Motor neuron (in vitro differentiated cells): Measurements from ENCODE around the gene GRIN1. TPM values are rescaled to one million over a fixed set of nuclear protein-coding genes. Genes with fewer than 3 reads are reported as not detected.
"Not testable (repeated sequence)": the region's sequence is repeated elsewhere in the genome, so short reads cannot be mapped to it uniquely, and the experiment has no call there.

Source experiments
- ATAC-seq, 8 experiments: fragments of 200-7000 bp; cut with Tn5 transposase; replicated peaks in 6 of 8; 2 replicates each; pipeline ENCODE4 v1.8.0; 2021; ENCODE audit warnings: mild to moderate bottlenecking in 8 of 8, moderate library complexity in 8 of 8
- H3K27ac ChIP-seq, 2 donors: fragments of 250-450 bp; sonication (Bioruptor Pico); 2 replicates each; pipeline ENCODE4 v1.9.0; 2021; ENCODE audit warnings: antibody characterized with exemption in 2 of 2, mild to moderate bottlenecking in 2 of 2, moderate library complexity in 1 of 2
- H3K4me1 ChIP-seq, 2 donors: fragments of 250-450 bp; sonication (Bioruptor Pico); replicated peaks in 1 of 2; 2 replicates each; pipeline ENCODE4 v1.6.1; 2021; ENCODE audit warnings: antibody characterized with exemption in 2 of 2, mild to moderate bottlenecking in 2 of 2, moderate library complexity in 1 of 2
- H3K4me3 ChIP-seq, 5 donors: fragments of 250-450 bp; sonication (Bioruptor Pico); 2 replicates each; pipeline ENCODE4 v1.9.0; 2021; ENCODE audit warnings: antibody characterized with exemption in 5 of 5, mild to moderate bottlenecking in 5 of 5, moderate library complexity in 4 of 5
- whole genome bisulfite sequencing, 10 experiments: fragments of 450-650 bp; shearing (Covaris generic); methylation state at CpG; one replicate each; pipeline ENCODE4 v1.0.0; 2022; 5-methylcytosine and 5-hydroxymethylcytosine counted together
- in situ Hi-C, 9 experiments: fragments of 400-800 bp; cut with MboI; loops; one replicate each; pipeline ENCODE4 v1.15.0; 2021; ENCODE audit warnings: low sequenced_read_pairs in 9 of 9, low pct_unique_long_range_greater_than_20kb in 2 of 9; ENCODE audit not compliant: unreplicated experiment in 9 of 9
- total RNA-seq, 8 experiments: library from RNA; unstranded; fragments of 300-600 nt; gene quantifications; 2 replicates each; pipeline versions ENCODE4 v1.2.3 to v1.2.4, GENCODE V29; 2022

The GRIN1 gene
- total RNA-seq, 8 experiments from 2014 or later, result 0.20 to 6.0 (median 1.2) TPM

DNA sequence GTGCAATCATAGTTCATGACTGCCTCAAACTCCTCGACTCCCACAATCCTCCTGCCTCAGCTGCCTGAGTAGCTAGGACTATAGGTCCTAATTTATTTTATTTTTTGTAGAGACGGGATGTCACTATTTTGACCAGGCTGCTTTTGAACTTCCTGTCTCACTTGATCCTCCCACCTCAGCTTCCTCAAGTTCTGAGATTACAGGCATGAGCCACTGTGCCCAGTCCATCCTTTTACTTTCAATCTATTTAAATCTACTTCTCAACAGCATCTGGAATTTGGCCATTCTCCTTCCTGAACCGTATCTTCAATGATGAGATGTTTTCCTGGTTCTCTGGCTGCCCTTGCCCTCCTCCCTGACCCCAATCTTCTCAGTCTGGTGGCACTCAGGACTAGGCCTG, 12.2 kb upstream of the GRIN1 start:
- H3K27ac ChIP-seq, result no peak overlapping the region
- H3K4me3 ChIP-seq, result no peak overlapping the region
- in situ Hi-C loops, result no loop called here
- no peak for ATAC-seq
- 60 to 100% (median 80%) methylated on average over 1 to 3 of the region's 3 CpGs; no CpG with 5 or more reads in 4 of the 10 experiments for WGBS, 10 experiments
- H3K4me1 ChIP-seq, result peaks cover 12 to 17% of the 10 kb centered on the region in 2 donors

DNA sequence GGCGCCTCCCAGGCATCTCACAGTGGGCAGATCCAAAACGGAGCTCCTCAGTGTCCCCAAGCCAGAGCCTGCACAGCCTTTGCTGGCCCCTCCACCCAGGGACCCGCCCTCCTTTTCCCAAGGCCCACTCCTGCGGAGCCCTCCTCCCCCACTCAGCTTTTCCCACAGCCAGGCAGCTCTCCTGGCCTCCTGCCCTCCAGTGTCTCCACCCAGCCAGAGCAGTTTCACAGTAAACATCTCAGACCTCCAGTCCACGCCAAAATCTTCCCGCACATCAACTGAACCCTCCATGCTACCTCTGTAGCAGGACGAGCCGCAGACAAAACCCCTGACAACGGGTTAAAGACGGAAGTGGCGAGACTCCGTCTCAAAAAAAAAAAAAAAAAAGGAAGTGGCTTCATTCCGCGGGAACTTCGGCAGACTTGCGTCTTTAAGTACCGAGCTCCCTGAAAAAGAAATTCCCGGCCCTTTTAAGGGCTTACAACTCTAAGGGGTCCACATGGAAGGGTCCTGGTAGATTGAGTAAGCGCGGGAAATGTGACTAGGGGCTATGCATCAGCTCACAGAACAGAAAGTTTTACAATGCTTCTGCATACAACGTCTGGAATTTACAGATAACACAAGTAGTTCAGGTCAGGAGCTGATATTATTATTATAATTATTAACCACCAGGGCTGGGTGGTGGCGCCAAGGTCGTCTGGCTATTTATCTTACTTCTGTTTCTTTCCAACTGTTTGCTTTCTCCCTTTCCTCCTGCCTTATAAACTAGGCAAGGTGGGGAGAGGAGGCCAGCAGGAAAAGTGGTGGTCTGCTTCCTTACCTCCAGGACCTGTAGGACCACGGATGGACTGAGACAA, 11.4 kb upstream of the GRIN1 start:
- peaks cover 10 to 12% of the 10 kb centered on the region in 2 donors for H3K4me1 ChIP-seq
- 33 to 83% (median 66%) methylated on average over 1 to 19 of the region's 24 CpGs for WGBS, 10 experiments
- H3K27ac ChIP-seq, result no peak overlapping the region
- ATAC-seq, result no peak
- no peak overlapping the region for H3K4me3 ChIP-seq
- in situ Hi-C loops, result no loop called here

DNA sequence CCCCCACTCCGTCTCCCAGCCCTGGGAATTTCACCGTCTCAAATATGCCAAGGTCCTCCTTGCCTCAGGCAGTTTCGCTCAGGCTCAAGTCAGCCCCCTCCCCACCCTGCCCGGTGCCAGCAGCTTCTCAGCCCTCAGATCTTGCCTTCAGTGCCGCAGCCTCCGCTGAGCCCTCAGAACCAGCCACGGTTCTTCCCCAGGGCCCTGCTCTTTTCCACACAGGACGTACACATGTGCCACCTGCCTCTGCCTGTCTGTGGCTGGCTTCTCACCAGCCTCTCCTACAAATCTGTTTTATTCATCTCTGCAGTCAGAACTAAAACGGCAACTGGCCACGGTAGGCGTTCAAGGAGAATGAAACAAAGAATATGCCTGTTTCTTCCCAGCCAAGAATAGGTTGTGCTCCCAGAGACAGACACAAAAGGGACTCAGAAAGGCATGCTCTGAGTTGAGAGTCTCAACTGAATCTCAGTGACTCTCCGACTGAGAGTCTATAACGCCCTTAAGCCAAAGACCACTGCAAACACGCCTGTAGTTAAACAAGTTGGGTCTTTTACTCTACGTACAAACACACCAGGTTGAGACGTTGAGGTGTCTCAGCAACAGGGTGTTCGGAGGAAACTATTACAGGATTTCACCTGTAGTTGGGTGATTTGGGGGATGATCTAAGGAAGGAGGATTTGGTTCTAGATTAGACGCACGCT, 10.6 kb upstream of the GRIN1 start:
- no peak overlapping the region for H3K27ac ChIP-seq
- peak overlapping the region; percentile 68 to 96 (median 72) for H3K4me3 ChIP-seq
- peaks cover 10 to 12% of the 10 kb centered on the region in 2 donors for H3K4me1 ChIP-seq
- WGBS, 10 experiments, result 48 to 89% (median 76%) methylated on average over 1 to 11 of the region's 19 CpGs
- ATAC-seq, result no peak
- in situ Hi-C loops, result no loop called here

DNA sequence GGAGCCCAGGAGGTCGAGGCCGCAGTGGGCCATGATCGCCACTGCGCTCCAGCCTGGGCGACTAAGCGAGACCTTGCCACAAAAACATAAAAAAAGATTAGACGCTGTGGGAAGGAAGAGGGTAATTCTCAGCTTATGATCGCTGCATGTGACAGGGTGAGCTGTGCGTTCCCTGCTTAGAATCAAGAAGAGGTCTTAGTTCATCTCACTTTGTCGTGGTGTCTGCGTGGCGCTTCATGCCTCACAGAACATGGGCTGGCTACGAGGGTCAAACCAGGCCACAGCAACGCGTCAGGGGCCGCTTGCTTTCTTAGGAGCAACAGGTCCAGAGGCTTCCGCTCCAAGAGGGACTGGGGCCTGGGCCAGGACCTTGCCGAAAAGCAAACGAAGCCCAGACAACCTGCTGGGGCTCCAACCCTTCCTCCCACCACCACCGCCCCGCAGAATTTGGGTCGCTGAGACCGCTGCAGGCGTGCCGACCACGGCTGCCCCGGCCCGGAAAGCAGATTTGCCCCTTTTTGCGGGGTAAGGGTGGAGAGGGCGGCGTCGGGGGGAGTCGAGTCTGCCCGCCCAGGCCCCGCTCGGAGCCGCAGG, 10.0 kb upstream of the GRIN1 start:
- WGBS, 10 experiments, result 0 to 80% (median 32%) methylated on average over 1 to 27 of the region's 37 CpGs; no CpG with 5 or more reads in 2 of the 10 experiments
- H3K4me1 ChIP-seq, result peaks cover 10 to 12% of the 10 kb centered on the region in 2 donors
- in situ Hi-C loops, result no loop called here
- ATAC-seq, result peak in 1 of 8 experiments; percentile 3
- peak overlapping the region; percentile 68 to 96 (median 72) for H3K4me3 ChIP-seq
- peak overlapping the region; percentile 63 to 84 for H3K27ac ChIP-seq

DNA sequence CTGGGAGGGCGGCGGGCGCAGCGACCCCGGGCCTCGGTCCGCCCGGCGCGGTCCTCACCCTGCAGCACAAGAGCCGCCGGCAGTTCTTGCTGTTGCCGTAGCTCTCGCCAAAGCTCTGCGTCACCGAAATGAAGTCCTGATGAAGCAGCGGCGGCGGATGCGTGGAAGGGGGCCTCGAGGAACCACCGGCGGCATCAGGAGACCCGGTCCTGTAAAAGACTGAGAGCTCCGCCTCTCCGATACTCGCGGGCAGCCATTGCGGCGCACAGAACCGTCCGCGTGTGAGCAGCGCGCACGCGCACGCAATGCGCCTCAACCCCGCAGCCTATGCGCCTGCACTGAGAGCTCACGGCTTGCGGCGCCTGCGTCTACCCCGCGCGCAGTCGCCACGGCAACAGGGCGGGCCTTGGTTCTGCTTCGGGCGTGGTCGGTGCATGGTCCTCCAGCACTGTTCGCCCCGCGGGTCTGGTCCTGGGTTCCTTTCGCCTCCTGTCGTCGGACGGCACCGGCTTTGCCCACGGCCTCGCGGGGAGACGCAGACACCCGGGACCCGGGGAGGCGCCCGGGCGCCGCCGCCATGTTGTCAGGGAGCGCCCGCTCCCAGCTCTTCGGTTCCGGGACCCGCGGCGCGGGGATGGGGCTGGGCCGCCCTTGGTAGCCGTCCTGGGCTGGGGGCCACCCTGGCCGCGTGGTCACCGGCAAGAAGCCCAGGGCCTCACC, 9.3 kb upstream of the GRIN1 start:
- peak overlapping the region; percentile 63 to 84 for H3K27ac ChIP-seq
- H3K4me1 ChIP-seq, result peaks cover 10 to 12% of the 10 kb centered on the region in 2 donors
- 0 to 1% (median 0%) methylated on average over 2 to 29 of the region's 86 CpGs; no CpG with 5 or more reads in 6 of the 10 experiments for WGBS, 10 experiments
- peak overlapping the region; percentile 68 to 96 (median 72) for H3K4me3 ChIP-seq
- in situ Hi-C loops, result no loop called here
- peak; percentile 95 to 99 (median 97) for ATAC-seq

DNA sequence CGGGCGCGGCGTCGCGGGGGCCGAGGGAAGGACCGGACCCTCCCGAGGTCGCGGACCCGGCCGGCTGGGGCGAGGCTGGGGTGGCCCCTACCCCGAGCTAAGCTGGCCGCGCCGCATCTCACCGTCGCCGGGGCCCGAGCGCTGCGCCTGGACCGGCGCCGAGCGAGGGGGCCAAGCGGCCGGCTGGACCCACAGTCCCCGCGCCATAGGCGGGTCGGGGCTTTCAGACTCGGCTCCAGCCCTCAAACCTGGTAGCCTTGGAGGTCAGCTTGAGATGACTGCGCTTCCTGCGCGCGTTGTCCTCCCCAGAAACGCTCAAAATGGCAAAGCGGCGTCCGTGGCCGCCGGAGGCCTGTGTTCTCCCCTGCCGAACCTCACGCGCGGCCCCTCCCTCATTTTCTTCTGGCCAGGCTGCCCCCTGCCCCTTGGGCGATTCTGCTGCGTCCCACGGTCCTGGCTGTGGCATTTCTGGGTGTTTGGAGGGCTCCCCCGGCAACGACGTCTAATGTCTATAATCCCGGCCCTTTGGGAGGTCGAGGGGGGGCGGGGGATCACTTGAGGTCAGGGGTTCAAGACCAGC, 8.7 kb upstream of the GRIN1 start:
- 2 to 5% (median 2%) methylated on average over 11 to 21 of the region's 58 CpGs; no CpG with 5 or more reads in 7 of the 10 experiments for WGBS, 10 experiments
- peak in 2 of 8 experiments; percentile 12 to 16 for ATAC-seq
- H3K27ac ChIP-seq, result peak overlapping the region; percentile 63 to 84
- peak overlapping the region; percentile 68 to 96 (median 72) for H3K4me3 ChIP-seq
- H3K4me1 ChIP-seq, result peaks cover 10 to 12% of the 10 kb centered on the region in 2 donors
- in situ Hi-C loops, result no loop called here

DNA sequence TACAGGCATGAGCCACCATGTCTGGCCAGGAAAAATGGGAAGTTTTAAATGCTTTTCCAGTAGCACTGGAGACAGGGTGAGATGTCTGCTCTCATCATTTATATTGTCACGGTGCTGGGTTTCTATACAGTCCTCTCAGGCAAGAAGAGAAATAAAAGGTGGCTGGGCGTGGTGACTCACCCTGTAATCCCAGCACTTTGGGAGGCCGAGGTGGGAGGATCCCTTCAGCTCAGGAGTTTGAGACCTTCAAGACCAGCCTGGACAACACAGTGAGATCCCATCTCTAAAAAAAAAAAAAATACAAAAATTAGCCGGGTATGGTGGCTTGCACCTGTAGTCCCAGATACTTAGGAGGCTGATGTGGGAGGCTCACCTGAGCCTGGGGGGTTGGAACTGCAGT, 4.8 kb upstream of the GRIN1 start:
- WGBS, 10 experiments, result 17 to 100% (median 72%) methylated on average over 1 to 3 of the region's 4 CpGs; no CpG with 5 or more reads in 1 of the 10 experiments
- H3K4me3 ChIP-seq, result no peak overlapping the region
- peaks cover 12 to 13% of the 10 kb centered on the region in 2 donors for H3K4me1 ChIP-seq
- in situ Hi-C loops, result no loop called here
- ATAC-seq, result no peak
- H3K27ac ChIP-seq, result no peak overlapping the region

DNA sequence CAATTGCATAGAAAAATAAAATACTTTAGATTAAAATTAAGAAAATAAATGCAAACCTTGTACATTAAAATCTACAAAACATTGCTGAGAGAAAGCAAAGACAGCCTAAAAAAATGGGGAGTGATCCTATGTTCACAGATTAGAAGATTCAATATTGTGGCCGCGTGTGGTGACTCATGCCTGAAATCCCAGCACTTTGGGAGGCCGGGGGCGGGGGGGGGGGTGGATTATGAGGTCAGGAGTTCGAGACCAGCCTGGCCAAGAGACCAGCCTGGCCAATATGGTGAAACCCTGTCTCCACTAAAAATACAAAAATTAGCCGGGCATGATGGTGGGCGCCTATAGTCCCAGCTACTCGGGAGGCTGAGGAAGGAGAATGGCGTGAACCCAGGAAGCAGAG, 3.8 kb upstream of the GRIN1 start:
- H3K4me3 ChIP-seq, in situ Hi-C loops, ATAC-seq, H3K27ac ChIP-seq: not testable (repeated sequence)
- WGBS, 10 experiments, result 38 to 75% (median 58%) methylated on average over 1 to 4 of the region's 9 CpGs; no CpG with 5 or more reads in 5 of the 10 experiments
- peaks cover 13 to 16% of the 10 kb centered on the region in 2 donors for H3K4me1 ChIP-seq

DNA sequence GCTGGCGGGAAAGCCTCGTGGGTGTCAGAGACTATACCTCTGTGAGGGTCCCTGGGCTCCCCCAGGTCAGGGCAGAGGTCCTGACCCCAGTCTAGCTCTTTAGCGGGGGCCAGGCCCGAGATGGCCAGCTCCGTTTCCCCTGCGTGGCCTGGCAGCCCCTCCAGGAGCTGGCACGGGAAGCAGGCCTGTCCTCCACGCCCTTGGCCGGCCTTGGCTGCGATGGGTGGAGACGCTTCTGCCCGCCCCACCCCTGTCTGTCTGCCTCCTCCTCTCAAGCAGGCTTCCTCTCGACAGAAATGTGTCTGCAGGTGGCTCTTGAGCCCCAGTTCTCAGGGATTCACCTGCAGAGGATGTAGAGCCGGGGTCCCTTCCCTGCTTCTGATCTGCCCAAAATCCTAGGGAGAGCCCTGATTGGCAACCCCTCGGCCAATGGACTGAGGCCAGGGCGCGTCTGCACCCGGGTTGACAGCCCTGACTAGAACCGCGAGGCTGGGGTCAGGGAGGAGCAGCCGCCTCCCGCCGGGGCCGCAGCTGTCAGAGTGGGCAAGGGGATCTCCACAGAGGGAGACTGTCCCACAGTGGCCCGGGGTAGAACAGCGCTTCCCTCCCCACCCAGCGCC, 2.6 kb upstream of the GRIN1 start:
- peak in 3 of 8 experiments; percentile 47 to 86 (median 83) for ATAC-seq
- WGBS, 10 experiments, result 12 to 80% (median 67%) methylated on average over 1 to 4 of the region's 27 CpGs; no CpG with 5 or more reads in 7 of the 10 experiments
- peaks cover 10 to 12% of the 10 kb centered on the region in 2 donors for H3K4me1 ChIP-seq
- H3K27ac ChIP-seq, result no peak overlapping the region
- no peak overlapping the region for H3K4me3 ChIP-seq
- in situ Hi-C loops, result no loop called here

DNA sequence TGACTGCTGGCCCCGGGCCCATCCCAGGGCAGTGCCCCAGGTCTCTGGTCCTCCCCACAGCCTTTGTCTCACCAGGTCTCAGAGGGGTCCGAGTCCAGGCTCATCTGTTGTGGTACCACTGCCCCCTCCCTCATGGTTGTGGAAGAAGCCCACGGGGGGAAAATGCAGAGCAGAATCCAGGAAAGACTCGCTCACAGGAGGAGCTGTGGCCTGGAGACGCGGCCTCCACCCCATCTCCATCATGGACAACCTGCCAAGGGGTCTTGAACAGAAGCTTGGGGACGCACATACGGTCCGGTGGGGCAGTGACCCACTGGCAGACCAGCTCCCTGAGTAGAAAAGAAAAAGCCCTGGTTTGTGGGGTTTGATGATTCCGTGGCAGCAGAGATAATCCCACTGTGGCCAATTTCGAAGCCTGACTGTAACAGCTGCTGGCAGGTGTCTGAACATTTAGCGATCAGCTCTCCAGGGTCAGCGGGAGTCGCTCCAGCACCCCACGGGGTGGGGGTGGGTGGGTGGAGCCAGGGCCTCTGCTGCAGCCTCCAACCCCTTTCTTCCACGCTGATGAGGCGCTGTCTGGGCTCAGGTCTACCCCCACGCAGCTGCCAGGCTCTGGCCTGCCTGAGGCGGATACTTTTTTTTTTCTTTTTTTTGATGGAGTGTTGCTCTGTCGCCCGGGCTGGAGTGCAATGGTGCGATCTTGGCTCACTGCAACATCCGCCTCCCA, 1.9 kb upstream of the GRIN1 start:
- Histone ChIP-seq H3K4me3 (no peak overlapping the region), H3K4me1 (peaks cover 10 to 12% of the 10 kb centered on the region in 2 donors), H3K27ac (no peak overlapping the region)
- in situ Hi-C loops, result no loop called here
- 37 to 71% (median 67%) methylated on average over 1 to 9 of the region's 23 CpGs; no CpG with 5 or more reads in 4 of the 10 experiments for whole genome bisulfite sequencing, 10 experiments
- ATAC-seq, result peak in 2 of 8 experiments; percentile 10 to 13

DNA sequence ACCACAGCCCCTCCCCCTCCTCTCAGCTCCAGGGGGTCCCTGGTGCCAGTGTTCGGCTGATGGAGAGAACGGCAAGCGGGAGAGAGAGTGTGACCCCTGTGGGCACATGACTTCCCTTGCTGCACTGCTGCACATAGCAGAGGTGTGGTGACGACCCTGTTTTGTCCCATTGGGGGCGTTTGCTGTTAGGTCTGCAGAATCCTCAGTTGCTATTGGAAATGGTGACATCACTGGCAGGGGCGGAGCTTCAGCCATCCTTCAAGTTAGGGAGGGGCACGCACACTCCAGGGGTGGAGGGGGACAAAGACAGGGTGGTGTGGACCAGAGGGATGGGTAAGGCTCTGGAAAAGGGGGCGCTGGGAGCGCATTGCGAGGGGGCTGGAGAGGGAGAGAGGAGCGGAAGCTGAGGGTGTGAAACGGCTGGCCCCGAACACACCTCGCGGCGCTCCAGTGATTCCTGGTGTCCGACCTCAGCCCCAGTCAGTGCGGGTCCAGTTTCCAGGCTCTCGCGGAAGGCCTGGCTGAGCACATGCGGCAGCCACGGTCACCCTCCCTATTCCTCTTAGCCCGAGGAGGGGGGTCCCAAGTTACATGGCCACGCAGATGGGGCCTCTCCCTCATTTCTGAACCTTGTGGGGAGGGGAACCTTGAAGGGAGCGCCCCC, 764 bp upstream of the GRIN1 start:
- WGBS, 10 experiments, result 0 to 41% (median 20%) methylated on average over 1 to 8 of the region's 25 CpGs; no CpG with 5 or more reads in 5 of the 10 experiments
- H3K4me3 ChIP-seq, result peak overlapping the region; percentile 12 to 37 (median 23)

More for the DNA sequence above, 764 bp upstream of the GRIN1 start:
- peak in 6 of 8 experiments; percentile 25 to 90 (median 86) for ATAC-seq
- in situ Hi-C loops, result no loop called here
- H3K4me1 ChIP-seq, result peaks cover 10 to 12% of the 10 kb centered on the region in 2 donors
- H3K27ac ChIP-seq, result peak overlapping the region in 1 of 2 donors; percentile 59
